ENCODE data around the gene TENT5C. TPM values are rescaled to one million over a fixed set of nuclear protein-coding genes. Genes with fewer than 3 reads are reported as not detected.

The TENT5C gene
- total and polyA plus RNA-seq, 9 of the 15 experiments (the other 6 are each of a cell fraction or from before 2014, with no cell fraction given): 1.8 to 7.7 (median 4.0) TPM

- TF ChIP-seq RERE (CRISPR knock-in tag; IDR thresholded peaks at IDR 0.05; ENCODE audit: borderline replicate concordance) (no peak), HMBOX1 (IDR thresholded peaks at IDR 0.05) (peak; percentile 97), ATF7 (IDR thresholded peaks at IDR 0.05) (peak; percentile 73), TAF7 (tag; IDR thresholded peaks at IDR 0.05) (no peak), TEAD1 (CRISPR knock-in tag; IDR thresholded peaks at IDR 0.05) (peak; percentile 90 to 94; a peak in 3 of 4 replicates), MIER1 (IDR thresholded peaks at IDR 0.05; ENCODE audit: low read depth) (no peak), TCFL5 (CRISPR knock-in tag; conservative IDR thresholded peaks at IDR 0.05) (no peak), ZNF311 (CRISPR knock-in tag; IDR thresholded peaks at IDR 0.05) (peak; percentile 78; the same call in 1 of the 2 replicates), RUNX1 (IDR thresholded peaks at IDR 0.05; ENCODE audit: low read depth) (peak; percentile 96), NR2C2 (CRISPR knock-in tag; IDR thresholded peaks at IDR 0.05) (no peak), NR2C2 (tag; IDR thresholded peaks at IDR 0.05) (peak; percentile 66), GMEB1 (CRISPR knock-in tag; IDR thresholded peaks at IDR 0.05) (0 out of 2 replicates have a peak, but pooled peaks have one; percentile 28), SMARCA5 (IDR thresholded peaks at IDR 0.05) (no peak), NCOR1 (IDR thresholded peaks at IDR 0.05) (peak; percentile 99), XRCC5 (IDR thresholded peaks at IDR 0.05; ENCODE audit: low read depth, low read length) (peak; percentile 72), RCOR1 (IDR thresholded peaks at IDR 0.05; ENCODE audit: borderline replicate concordance in 1 of 2, low read depth in 2 of 2, low read length in 2 of 2) (peak; percentile 89 to 98; a peak in 3 of 4 replicates), USF1 (CRISPR knock-in tag; IDR thresholded peaks at IDR 0.05) (no peak), CCNT2 (IDR thresholded peaks at IDR 0.05; ENCODE audit: borderline replicate concordance, extremely low read depth, insufficient read length, low read depth, low read length) (peak; percentile 98), NRF1 (conservative IDR thresholded peaks at IDR 0.05 in 1 of 2, IDR thresholded peaks at IDR 0.05 in 1 of 2) (peak; percentile 66 to 68)
These were observed 6.8 kb downstream of the TENT5C start (continued) for GRCh38 chr1:117612517-117613248.

Measured in K562 (cell line).